GM10266 (cell line): ENCODE measurements around the gene TRAPPC10.

ENCODE experiments used
- DNase-seq: peaks from one replicate; pipeline ENCODE4 v3.0.0; 2012; ENCODE audit errors: extremely low spot score
- CTCF ChIP-seq: IDR thresholded peaks from 2 replicates; pipeline ENCODE4 v1.5.1; 2012; ENCODE audit warnings: mild to moderate bottlenecking, low read depth; ENCODE audit not compliant: control insufficient read depth, insufficient read depth; ENCODE audit errors: missing control alignments

TRAPPC10 gene

GRCh38 chr21:44011579-44012473 lies at the start of gene TRAPPC10:
TSS of gene TRAPPC10 (plus strand) at chr21:44012309. CDS start at chr21:44012494, 185 bp downstream.
- no peak for TF ChIP-seq CTCF
- DNase-seq: peak; percentile 94

DNA sequence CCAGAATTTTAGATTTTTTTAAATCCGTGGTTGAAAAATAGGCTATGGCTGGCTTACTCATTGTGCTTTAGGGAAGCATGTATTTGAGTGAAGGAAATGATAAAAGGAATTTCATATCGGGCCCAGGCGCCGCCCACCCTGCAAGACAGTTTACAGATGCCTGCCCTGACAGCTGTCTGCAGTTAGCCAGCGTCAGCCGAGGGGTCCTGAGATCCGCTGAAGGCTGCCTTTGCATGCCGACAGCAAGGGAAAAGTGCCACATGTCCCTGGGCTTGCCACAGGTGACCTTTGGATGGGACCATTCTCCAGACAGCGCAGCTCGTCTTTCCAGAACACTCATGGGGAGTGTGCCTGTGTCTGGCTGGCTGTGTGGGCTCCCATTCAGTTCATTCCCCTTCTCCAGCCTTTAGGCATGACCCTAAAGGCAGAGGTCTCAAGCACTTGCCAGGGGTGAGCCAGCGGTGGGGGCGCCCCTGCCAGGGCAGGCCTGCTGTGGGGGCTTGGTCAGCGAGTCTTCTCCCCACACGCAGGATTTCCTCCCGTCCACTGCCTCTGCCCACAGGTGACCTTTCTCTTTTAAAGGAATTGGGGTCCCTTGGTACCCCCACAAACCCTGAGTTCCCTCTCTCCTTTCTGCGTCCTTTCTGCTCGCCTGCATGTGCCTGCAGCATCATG lies 46.1 kb upstream of the TRAPPC10 start:
- TF ChIP-seq CTCF: no peak
- DNase-seq: no peak

DNA sequence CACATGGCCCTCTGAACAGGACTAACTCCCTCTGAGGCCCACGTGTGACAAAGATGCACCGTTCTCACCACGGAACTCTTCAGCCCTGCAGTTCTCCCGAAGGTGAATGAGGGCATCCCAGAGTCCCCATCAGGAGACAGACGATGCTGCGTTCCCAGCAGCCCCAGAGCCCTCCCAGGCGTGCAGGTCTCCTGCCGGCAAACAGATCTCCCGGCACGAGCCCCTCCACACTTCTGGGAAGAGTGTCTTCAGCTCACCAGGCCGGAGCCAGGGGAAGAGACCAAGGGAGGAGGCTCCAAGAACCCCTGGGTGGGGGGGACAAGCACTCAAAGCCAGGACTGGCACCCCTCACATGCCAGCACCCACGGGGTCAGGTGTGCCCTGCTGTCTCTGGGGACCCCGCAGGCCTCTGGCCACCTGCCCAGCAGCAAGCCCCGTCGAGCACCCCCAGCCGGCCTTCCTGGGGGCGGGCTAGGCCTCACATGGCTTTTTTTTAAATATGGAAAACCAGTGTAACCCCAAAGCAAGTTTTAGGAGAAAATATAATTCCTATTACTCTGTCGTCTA lies 45.1 kb upstream of the TRAPPC10 start:
- DNase-seq: no peak
- TF ChIP-seq CTCF: no peak

GRCh38 chr21:43967981-43968380 lies 44.1 kb upstream of the TRAPPC10 start:
- no peak for TF ChIP-seq CTCF
- DNase-seq: no peak

DNA sequence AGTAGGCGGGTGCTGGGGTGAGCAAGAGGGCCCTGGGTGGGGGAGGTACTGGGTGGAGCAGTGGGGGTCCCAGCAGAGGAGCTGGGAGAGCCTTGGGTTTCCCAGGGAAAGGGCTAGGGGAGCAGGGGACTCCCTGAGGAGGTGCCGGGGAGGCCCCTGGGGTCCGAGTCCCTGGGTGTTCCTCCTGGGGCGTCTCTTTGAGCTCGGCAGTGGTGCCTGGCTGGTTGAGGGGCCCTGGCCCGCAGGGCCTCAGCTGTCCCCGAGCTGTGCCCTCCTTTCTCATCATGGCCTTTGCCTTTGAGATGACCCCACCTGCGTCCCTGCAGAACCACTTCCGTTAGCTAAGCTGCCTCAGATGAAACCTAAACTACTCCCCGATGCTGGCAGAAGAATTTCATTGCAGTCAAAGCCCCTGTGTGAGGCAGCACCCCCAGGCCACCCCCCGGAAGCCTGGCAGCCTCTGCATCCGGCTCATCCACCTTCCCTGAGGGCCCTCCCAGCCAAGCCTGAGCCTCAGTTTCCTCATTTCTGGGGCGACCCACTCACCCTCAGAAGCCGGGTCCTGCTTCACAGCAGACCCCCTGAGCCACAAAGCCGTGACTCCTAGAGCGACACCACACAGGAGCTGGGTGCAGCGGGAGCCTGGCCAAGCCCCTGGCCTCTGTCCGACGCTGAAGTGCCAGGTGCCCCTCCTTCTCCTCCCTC lies 43.5 kb upstream of the TRAPPC10 start:
- no peak for TF ChIP-seq CTCF
- DNase-seq: no peak

GRCh38 chr21:43969115-43969444 lies 43.0 kb upstream of the TRAPPC10 start:
- no peak for TF ChIP-seq CTCF
- DNase-seq: no peak
